22Rv1 (cell line): Measurements from ENCODE around the gene CCL13.

Experiments
- ZFX ChIP-seq: fragments of 450-650 bp; IDR thresholded peaks from 2 replicates; pipeline ENCODE4 v1.6.1; 2017; ENCODE audit warnings: antibody characterized with exemption, borderline replicate concordance
- TF ChIP-seq, protein P1 (sequence below): fragments of 450-650 bp; IDR thresholded peaks from 2 replicates; pipeline ENCODE4 v1.5.1; 2017; ENCODE audit warnings: mild to moderate bottlenecking

DNA sequence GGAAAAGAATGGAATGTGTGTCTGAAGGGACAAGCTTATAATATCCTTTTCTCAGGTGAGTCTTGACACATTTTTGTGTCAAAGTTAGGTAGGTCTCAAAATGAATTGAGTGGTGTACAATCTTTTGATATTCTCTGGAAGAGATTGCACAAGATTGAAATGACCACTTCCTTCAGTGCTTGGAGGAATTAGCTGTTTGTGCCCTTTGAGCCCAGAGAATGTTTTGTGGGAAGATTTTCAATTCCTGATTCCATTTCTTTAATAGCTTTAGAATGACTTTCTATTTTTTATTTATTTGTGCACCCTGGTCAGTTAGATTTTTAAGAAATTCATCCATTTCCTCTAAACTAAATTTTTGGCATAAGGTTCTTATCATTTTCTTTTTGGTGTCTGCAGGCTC, 1.6 kb upstream of the CCL13 start:
- TF ChIP-seq, protein P1, sequence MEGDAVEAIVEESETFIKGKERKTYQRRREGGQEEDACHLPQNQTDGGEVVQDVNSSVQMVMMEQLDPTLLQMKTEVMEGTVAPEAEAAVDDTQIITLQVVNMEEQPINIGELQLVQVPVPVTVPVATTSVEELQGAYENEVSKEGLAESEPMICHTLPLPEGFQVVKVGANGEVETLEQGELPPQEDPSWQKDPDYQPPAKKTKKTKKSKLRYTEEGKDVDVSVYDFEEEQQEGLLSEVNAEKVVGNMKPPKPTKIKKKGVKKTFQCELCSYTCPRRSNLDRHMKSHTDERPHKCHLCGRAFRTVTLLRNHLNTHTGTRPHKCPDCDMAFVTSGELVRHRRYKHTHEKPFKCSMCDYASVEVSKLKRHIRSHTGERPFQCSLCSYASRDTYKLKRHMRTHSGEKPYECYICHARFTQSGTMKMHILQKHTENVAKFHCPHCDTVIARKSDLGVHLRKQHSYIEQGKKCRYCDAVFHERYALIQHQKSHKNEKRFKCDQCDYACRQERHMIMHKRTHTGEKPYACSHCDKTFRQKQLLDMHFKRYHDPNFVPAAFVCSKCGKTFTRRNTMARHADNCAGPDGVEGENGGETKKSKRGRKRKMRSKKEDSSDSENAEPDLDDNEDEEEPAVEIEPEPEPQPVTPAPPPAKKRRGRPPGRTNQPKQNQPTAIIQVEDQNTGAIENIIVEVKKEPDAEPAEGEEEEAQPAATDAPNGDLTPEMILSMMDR = no peak
- no peak for TF ChIP-seq ZFX
